ENCODE measurements around the gene ZNF439.
"Not testable (repeated sequence)": the region's sequence is repeated elsewhere in the genome, so short reads cannot be mapped to it uniquely, and the experiment has no call there.

Gene ZNF439

GRCh38 chr19:11872624-11873023 is 24.1 kb downstream of the ZNF439 start:
- DNase-seq, result no peak

- no peak for DNase-seq
These were observed 25.2 kb downstream of the ZNF439 start for GRCh38 chr19:11873762-11874161.

DNA sequence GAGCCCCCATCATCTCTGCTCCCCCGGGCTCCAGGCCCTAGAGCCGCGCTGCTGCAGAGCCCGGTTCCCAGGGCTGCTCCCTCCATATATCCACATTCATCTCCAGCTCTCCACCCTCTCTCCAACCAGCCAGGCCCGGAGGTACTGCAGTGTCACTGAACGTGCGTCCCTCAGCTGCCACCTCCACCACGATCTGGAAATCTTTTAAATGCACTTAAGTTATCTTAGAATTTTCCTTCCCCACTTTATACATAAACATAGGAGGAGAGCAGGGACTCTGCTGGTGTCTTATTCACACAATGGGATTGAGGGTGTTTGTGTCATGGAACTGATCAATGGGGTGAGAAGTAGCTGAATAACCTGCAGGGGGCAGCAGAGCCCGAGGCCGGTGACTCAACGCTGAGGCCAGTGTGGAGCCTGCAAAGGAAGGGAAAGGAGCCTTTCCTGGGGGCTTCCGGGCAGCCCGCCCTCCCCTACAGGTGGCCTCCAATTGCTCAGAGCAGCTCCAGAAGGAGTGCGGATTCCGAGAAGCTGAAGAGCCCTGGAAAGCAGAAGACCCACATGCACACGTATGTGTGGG is 31.3 kb downstream of the ZNF439 start:
- DNase-seq, result not testable (repeated sequence)

GRCh38 chr19:11880598-11880997 is 32.1 kb downstream of the ZNF439 start:
- DNase-seq, result no peak

DNA sequence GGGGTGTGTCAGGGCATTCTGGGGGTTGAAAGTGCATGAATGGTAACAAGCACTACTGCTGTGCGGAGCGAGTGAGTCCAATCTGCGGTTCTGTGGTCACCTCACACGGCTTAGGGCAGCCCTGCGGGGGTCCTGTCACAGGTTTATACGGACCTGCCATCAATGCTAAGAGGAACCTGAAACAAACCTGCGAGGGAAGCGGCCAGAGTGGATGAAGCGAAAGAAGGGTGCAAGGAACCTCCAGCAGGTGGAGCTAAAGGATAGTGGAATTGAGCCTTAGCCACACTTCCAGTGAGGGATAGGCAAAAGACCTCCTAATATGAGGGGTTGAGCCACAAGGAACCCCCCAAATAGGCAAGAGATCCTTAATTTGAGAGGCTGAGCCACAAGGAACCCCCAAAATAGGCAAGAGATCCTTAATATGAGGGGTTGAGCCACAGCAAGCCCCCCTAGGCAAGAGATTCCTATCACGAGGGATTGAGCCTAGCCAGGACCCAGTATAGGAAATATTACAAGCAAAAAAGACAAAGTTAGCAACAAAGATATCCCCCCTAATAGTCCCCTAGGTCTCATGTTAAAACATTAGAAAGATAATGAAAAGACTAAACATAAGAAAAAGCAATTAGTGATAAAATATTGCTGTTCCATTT is 32.8 kb downstream of the ZNF439 start:
- peak; percentile 37 for DNase-seq

DNA sequence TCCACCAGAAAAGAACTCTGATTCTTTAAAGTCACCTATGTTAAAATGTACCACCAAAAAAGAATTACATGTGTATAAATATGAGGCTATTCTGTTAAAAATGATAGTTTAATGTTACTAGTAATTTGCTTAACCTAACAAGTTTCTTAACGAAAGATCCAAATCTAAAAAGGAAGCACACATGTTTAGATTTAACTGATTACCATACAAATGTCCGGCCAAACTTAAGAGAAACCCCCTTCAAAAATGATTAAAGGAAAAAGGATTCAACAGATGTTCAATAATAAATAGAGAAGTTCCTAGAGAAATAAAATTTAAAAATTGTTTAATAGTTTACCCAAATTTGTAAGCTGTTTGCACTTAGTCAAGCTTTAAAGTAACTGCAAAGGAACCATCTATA is 34.1 kb downstream of the ZNF439 start:
- DNase-seq, result no peak

GRCh38 chr19:11887234-11887610 is 38.7 kb downstream of the ZNF439 start:
- DNase-seq, result no peak

- DNase-seq, result peak; percentile 76
These were observed 39.3 kb downstream of the ZNF439 start, which contains the start of gene ZNF69 for GRCh38 chr19:11887611-11888531. Gene ZNF69 (plus strand): TSS chr19:11887782. CDS start chr19:11887924, 142 bp downstream.

- DNase-seq, result not testable (repeated sequence)
These were observed 41.4 kb downstream of the ZNF439 start for GRCh38 chr19:11889901-11890300.

- no peak for DNase-seq
These were observed 42.1 kb downstream of the ZNF439 start for GRCh38 chr19:11890634-11891033.

DNA sequence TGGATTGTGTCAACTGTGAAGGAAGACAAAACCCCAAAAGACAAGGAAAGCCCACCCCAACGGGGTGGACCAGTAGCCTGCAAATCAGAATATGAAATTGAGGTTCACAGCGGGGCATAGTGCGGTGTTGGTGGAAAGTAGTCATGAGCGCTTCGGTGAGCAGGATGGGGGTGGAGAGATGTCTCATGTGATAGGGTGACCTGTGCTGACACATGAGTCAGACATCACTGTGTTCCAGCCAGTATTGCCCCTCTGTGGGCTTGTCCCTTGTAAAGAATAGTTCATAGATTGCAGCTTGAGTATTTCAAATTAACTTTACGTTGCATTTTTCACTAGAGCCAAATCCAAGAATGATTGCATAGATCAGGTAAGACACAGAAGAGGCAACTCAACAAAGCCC is 46.3 kb downstream of the ZNF439 start:
- DNase-seq, result no peak

DNA sequence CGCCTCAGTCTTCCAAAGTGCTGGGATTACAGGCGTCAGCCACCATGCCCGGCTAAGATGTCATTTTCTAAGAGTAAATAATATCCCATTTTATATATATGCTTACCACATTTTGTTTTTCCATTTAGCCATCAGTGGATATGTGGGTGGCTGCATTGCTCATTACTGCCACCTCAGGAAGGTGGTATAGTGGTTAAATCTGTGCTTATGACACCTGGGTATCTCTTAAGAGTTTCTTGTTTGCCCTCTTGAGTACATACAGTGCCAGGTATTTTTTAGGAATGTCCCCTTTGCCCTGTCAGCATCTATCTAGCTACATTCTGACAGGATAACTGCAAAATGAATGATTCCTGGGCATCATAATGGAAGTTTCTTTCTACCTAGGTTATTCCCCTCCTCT is 53.7 kb downstream of the ZNF439 start:
- no peak for DNase-seq

DNA sequence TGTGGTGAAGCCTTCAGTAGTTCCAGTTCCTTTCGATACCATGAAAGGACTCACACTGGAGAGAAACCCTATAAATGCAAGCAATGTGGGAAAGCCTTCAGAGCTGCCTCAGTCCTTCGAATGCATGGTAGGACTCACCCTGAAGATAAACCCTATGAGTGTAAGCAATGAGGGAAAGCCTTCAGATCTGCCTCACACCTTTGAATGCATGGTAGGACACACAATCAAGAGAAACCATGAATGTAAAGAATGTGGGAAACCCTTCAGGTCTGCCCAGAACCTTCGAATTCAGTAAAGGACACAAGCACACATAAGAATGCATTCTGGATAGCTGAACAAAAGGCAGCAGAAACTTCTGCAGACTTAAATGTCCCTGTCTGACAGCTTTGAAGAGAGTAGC is 57.4 kb downstream of the ZNF439 start:
- no peak for DNase-seq

GRCh38 chr19:11911937-11912336 is 63.4 kb downstream of the ZNF439 start:
- not testable (repeated sequence) for DNase-seq

DNA sequence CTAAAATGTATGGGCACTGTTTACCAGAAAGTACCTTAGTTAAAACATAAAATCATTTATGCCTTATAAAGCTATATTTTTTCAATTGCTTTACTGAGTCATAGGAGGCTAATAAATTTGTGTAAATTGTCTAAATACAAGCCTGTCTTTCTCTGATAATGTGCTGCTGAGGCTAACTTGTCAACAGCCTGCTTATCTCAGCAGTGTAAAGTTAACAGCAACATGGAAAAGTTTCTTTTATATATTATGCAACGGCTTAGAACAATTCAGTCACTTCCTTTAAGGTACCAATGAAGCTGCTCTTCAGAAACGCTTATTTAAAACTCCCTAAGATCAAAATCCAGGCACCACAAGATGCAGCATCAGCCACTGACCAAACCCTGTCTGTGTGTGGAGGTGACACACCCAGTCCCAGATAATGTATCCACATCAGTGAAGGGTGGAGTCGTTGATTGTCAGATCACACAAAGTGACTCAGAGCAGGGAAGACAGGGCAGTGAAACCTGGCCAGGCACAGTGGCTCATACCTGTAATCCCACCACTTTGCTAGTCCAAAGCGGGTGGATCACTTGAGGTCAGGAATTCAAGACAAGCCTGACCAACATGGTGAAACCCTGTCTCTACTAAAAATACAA is 66.0 kb downstream of the ZNF439 start:
- DNase-seq, result not testable (repeated sequence)

Measured in fibroblast of skin of right quadriceps (primary cell).